ENCODE measurements around the gene KCTD20. TPM values are rescaled to one million over a fixed set of nuclear protein-coding genes. Genes with fewer than 3 reads are reported as not detected.

Gene KCTD20
- total RNA-seq, 4 donors from 2014 or later = 31.0 to 130 (median 46.4) TPM

DNA sequence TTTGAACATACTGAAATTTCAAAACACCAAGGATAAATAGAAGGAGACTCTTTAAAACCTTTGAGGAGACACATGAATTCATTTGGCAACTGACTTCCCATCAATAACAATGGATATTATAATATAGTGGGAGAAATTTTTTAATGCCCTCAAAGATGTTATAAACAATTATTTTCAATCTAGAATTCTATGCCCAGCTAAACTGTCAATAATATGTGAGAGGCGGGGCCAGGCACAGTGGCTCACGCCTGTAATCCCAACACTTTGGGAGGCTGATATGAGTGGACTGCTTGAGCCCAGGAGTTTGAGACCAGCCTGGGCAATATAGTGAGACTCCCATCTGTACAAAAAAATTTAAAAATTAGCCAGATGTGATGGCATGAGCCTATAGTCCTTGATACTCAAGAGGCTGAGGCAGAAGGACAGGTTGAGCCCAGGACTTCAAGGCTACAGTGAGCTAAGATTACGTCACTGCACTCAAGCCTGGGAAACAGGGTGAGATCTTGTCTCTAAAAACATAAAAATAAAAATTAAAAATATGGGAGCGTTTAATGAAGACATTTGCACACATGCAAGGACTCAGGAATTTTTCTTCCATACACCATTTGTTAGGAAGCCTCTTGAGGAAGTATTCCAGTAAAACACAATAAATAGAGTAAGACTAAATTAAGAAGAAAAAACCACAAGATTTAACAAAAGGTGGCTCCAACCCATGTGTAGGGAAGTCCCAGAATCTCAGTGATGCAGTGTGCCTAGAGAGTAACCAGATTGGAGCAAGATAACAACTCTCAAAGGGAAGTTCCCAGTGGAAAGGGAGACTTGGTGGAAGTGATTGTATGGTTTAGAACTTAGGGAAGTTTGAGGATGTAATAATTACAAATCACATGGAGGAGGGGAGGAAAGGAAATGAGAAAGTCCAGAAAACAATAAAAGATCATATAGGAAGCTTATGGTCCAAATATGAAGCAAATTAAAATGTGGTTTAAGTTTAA, 29.0 kb upstream of the KCTD20 start:
- Histone ChIP-seq H3K9me3 (no peaks in the 10 kb centered on the region), H3K4me1 (no peaks in the 10 kb centered on the region), H3K27ac (no peak overlapping the region), H3K27me3 (no peaks in the 10 kb centered on the region), H3K4me3 (no peak overlapping the region), H3K36me3 (no peaks in the 10 kb centered on the region)
- no peak for DNase-seq
- intact Hi-C loops (cut with DNase I; ENCODE audit: low total_unique reads) = loop anchor here (10.0 kb wide), 1 partner anchor 271 kb away; no protein-coding TSS in a partner anchor
- TF ChIP-seq, protein P1, sequence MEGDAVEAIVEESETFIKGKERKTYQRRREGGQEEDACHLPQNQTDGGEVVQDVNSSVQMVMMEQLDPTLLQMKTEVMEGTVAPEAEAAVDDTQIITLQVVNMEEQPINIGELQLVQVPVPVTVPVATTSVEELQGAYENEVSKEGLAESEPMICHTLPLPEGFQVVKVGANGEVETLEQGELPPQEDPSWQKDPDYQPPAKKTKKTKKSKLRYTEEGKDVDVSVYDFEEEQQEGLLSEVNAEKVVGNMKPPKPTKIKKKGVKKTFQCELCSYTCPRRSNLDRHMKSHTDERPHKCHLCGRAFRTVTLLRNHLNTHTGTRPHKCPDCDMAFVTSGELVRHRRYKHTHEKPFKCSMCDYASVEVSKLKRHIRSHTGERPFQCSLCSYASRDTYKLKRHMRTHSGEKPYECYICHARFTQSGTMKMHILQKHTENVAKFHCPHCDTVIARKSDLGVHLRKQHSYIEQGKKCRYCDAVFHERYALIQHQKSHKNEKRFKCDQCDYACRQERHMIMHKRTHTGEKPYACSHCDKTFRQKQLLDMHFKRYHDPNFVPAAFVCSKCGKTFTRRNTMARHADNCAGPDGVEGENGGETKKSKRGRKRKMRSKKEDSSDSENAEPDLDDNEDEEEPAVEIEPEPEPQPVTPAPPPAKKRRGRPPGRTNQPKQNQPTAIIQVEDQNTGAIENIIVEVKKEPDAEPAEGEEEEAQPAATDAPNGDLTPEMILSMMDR (IDR thresholded peaks at IDR 0.05) = no peak
- TF ChIP-seq POLR2A (IDR thresholded peaks at IDR 0.05) = no peak

DNA sequence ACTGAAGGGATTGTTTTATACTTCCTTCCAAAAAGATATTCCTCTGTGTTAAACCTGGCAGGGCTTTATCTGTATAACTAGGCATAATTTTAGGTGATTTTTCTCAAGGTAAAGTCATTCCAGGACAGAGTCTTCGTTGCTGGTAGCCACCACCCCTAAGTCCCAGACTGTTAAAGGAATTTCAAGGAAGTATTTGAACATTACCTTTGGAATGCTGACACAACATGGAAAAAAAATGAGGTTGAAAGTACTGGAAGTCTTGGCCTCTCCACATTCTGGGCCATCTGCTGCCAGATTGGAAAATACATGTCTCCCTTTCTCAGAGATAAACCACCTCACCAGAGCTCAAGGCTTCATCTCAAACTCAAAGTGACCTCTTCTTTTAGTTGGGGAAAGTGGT, 28.3 kb upstream of the KCTD20 start:
- TF ChIP-seq, protein P1 (IDR thresholded peaks at IDR 0.05) = no peak
- no peak for TF ChIP-seq POLR2A (IDR thresholded peaks at IDR 0.05)
- intact Hi-C loops (cut with DNase I; ENCODE audit: low total_unique reads) = loop anchor here (10.0 kb wide), 1 partner anchor 270 kb away; no protein-coding TSS in a partner anchor

DNA sequence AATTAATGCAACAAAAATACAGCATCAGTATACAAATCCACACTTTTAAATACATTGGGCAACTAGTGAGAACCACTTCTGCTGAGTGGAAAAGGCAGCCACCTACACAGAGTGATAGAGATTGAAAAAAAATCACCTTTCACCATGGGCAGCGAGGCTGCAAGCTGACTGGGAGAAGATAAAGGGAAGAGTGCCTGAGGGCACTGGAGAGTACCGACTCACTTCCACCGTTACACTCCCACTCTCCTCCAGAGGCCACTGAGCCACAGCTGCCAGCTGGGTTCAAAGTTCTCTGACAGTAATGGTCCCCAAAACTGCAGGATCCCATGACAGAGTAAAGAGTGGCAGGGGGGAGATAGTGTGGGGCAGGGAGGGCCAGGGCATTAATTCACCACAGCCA, 24.2 kb upstream of the KCTD20 start:
- no peaks in the 10 kb centered on the region for H3K36me3 ChIP-seq
- intact Hi-C loops (cut with DNase I; ENCODE audit: low total_unique reads) = loop anchor here (10.0 kb wide), 1 partner anchor 266 kb away; no protein-coding TSS in a partner anchor
- no peak overlapping the region for H3K4me3 ChIP-seq
- H3K27me3 ChIP-seq = no peaks in the 10 kb centered on the region
- H3K27ac ChIP-seq = no peak overlapping the region
- no peaks in the 10 kb centered on the region for H3K4me1 ChIP-seq
- no peak for DNase-seq
- TF ChIP-seq, protein P1 (IDR thresholded peaks at IDR 0.05) = no peak
- TF ChIP-seq POLR2A (IDR thresholded peaks at IDR 0.05) = no peak
- H3K9me3 ChIP-seq = no peaks in the 10 kb centered on the region

More for the DNA sequence above, 28.3 kb upstream of the KCTD20 start:
- DNase-seq = no peak
- Histone ChIP-seq H3K9me3 (no peaks in the 10 kb centered on the region), H3K27me3 (no peaks in the 10 kb centered on the region), H3K27ac (no peak overlapping the region), H3K36me3 (no peaks in the 10 kb centered on the region), H3K4me3 (no peak overlapping the region), H3K4me1 (no peaks in the 10 kb centered on the region)

DNA sequence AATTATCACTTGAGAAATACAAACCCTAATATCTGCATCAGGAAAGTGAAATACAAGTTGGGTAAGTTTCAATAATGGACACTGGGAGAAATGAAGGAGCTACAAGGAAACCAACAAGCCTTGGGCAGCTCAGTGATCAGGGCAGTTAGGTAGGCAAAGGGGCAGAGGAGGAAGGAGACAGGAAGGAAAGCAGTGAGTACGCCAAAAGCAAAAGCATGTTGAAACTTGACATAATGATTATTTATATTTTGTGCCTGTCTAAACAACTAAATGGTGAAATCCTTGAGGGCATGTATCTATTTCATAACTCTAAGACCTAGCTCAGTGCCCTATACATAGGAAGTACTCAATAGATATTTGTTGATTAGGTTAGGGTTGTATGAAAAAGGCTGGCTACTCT, 23.5 kb upstream of the KCTD20 start:
- Histone ChIP-seq H3K27ac (no peak overlapping the region), H3K27me3 (no peaks in the 10 kb centered on the region), H3K36me3 (no peaks in the 10 kb centered on the region), H3K9me3 (no peaks in the 10 kb centered on the region), H3K4me3 (no peak overlapping the region), H3K4me1 (no peaks in the 10 kb centered on the region)
- intact Hi-C loops (cut with DNase I; ENCODE audit: low total_unique reads) = loop anchor here (10.0 kb wide), 1 partner anchor 265 kb away; no protein-coding TSS in a partner anchor
- no peak for DNase-seq
- TF ChIP-seq, protein P1 (IDR thresholded peaks at IDR 0.05) = no peak
- TF ChIP-seq POLR2A (IDR thresholded peaks at IDR 0.05) = no peak

DNA sequence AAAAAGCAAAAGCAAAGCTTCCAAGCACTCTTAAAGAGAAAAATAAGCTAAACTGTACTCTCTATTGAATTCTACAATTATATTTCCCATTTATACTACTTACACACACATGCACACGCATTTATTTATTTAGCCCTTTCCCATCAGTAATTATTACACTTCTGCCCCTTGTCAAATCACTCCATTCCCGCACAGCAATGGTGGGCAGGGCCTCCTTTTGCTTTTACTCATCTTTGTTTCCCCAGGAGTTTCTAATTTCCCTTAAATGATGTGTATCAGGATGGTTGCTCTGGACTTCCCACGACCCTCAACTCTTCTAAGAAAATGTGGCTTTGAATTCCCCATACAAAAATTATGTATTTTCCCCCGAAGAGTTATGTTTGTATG, 20.1 kb upstream of the KCTD20 start:
- Histone ChIP-seq H3K36me3 (no peaks in the 10 kb centered on the region), H3K27ac (peak overlapping the region; percentile 87 to 92), H3K4me1 (no peaks in the 10 kb centered on the region), H3K9me3 (no peaks in the 10 kb centered on the region), H3K4me3 (peak overlapping the region; percentile 42 to 49), H3K27me3 (no peaks in the 10 kb centered on the region)
- DNase-seq = no peak
- TF ChIP-seq, protein P1 (IDR thresholded peaks at IDR 0.05) = no peak
- TF ChIP-seq POLR2A (IDR thresholded peaks at IDR 0.05) = no peak
- intact Hi-C loops (cut with DNase I; ENCODE audit: low total_unique reads) = no loop called here
